HG02981 (cell line): ENCODE measurements around the gene IP6K1.
"Not testable (repeated sequence)": the region's sequence is repeated elsewhere in the genome, so short reads cannot be mapped to it uniquely, and the experiment has no call there.

Experiments used
- ATAC-seq: cut with Tn5 transposase; IDR thresholded peaks from one replicate; pipeline ENCODE4 v1.9.1; 2021; ENCODE audit warnings: mild to moderate bottlenecking, moderate library complexity; ENCODE audit not compliant: unreplicated experiment

Gene IP6K1

GRCh38 chr3:49771340-49771938, 14.9 kb downstream of the IP6K1 start:
- no peak for ATAC-seq

GRCh38 chr3:49769926-49770325, 16.4 kb downstream of the IP6K1 start:
- no peak for ATAC-seq

GRCh38 chr3:49769286-49769915, 16.9 kb downstream of the IP6K1 start:
- no peak for ATAC-seq

- ATAC-seq = no peak
Measured at GRCh38 chr3:49763981-49764380, 22.4 kb downstream of the IP6K1 start.

GRCh38 chr3:49761661-49762060, 24.7 kb downstream of the IP6K1 start:
- ATAC-seq = no peak

- no peak for ATAC-seq
Measured at GRCh38 chr3:49759226-49759625, 27.1 kb downstream of the IP6K1 start.

GRCh38 chr3:49757197-49757596, 29.1 kb downstream of the IP6K1 start:
- ATAC-seq = no peak

GRCh38 chr3:49756036-49756435, 30.3 kb downstream of the IP6K1 start:
- no peak for ATAC-seq

GRCh38 chr3:49754536-49754935, 31.8 kb downstream of the IP6K1 start:
- ATAC-seq = no peak

- ATAC-seq = no peak
Measured at GRCh38 chr3:49751501-49751900, 34.8 kb downstream of the IP6K1 start.

GRCh38 chr3:49750056-49750455, 36.3 kb downstream of the IP6K1 start:
- ATAC-seq = no peak

GRCh38 chr3:49748874-49749273, 37.5 kb downstream of the IP6K1 start:
- ATAC-seq = not testable (repeated sequence)

GRCh38 chr3:49747792-49748480, 38.4 kb downstream of the IP6K1 start:
- no peak for ATAC-seq

GRCh38 chr3:49745986-49746385, 40.4 kb downstream of the IP6K1 start:
- ATAC-seq = no peak

- no peak for ATAC-seq
Measured at GRCh38 chr3:49740427-49740826, 45.9 kb downstream of the IP6K1 start.

GRCh38 chr3:49738067-49738713, 48.2 kb downstream of the IP6K1 start:
- no peak for ATAC-seq

GRCh38 chr3:49734752-49735151, 51.6 kb downstream of the IP6K1 start:
- no peak for ATAC-seq

GRCh38 chr3:49733551-49733950, 52.8 kb downstream of the IP6K1 start:
- ATAC-seq = no peak

- no peak for ATAC-seq
Measured at GRCh38 chr3:49732597-49732996, 53.7 kb downstream of the IP6K1 start.

GRCh38 chr3:49729966-49730609, 56.3 kb downstream of the IP6K1 start:
- ATAC-seq = no peak

- ATAC-seq = no peak
Measured at GRCh38 chr3:49727924-49728361, 58.4 kb downstream of the IP6K1 start.
